GM21619 (cell line): ENCODE results near the gene BBS1.
"Not testable (repeated sequence)": the region's sequence is repeated elsewhere in the genome, so short reads cannot be mapped to it uniquely, and the experiment has no call there.

Experiments
- ATAC-seq: cut with Tn5 transposase; IDR thresholded peaks from one replicate; pipeline ENCODE4 v1.9.1; 2021; ENCODE audit not compliant: unreplicated experiment

Gene BBS1

DNA sequence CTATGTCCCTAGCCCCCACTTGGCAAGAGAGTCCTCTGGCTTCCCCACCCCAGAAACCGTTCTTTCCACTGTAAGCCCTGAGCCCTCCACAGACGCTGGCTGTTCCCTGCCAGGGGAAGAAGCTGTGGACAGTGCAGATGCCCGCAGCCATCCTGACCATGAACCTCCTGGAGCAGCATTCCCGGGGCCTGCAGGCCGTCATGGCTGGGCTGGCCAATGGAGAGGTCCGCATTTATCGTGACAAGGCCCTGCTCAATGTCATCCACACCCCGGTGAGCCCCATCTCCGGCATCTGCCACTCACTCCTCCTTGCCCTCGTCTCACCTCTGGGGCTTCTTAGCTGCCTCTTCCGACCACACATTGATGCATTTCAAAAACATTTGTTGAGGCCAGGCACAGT is 13.2 kb downstream of the BBS1 start:
- no peak for ATAC-seq

DNA sequence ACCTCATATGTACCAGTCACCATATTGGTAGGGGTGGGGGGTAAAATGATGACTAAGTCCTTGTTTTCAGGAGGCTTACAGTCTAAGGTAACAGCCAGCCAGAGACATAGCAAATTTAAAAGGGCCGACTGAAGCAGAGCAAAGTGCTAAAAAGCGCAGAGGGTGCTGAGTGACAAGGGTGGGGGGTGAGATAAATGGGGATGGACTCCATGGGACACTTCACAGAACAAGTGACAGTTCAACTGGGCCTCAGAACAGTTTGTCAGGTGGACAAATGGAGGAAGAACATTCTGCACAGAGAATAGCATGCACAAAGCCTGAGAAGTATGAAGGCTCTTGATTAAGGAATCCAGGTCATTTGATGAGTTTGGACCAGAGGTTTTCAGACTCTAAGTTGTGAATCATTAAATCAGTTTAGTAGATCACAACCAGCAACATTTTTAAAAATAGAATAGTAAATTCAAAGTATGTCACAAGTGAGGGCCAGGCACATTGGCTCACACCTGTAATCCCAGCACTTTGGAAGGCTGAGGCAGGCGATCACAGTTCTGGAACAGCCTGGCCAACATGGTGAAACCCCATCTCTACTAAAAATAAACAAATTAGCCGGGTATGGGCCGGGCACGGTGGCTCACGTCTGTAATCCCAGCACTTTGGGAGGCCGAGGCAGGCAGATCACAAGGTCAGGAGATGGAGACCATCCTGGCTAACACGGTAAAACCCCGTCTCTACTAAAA is 14.0 kb downstream of the BBS1 start:
- no peak for ATAC-seq

DNA sequence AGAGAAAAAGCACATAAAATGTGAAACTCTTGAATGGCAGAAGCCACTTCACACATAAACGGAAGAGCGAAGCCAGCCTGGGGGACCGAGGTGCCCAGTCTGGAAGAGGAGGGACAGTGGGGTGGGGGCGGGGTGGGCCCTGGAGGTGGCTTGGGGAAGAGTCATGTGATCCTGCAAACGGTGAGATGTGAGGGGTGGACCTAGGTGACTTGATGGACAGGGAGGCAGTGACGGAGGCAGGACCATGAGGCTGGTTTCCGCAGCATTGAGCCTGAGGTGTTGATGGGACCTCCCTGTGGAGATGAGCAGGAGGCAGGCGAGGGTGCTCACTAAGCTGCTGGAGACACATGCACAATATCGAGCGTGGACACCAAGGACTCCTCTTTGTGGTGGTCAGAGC is 18.6 kb downstream of the BBS1 start:
- no peak for ATAC-seq

DNA sequence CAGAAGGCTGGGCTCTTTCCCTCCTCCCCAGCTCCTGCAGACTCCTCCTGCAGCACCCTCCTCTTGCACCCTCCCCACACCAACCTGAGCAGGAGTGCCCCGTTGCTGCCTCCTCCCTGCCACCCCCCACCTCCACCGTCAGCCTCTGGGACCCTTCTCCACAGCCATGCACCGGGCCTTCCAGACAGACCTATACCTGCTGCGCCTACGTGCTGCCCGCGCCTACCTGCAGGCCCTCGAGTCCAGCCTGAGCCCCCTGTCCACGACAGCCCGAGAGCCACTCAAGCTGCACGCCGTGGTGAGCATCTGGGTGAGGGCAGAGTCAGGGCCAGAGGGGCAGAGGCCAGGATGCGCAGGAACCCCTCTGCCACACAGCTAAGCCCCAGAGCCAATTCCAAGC is 19.2 kb downstream of the BBS1 start:
- ATAC-seq: no peak

DNA sequence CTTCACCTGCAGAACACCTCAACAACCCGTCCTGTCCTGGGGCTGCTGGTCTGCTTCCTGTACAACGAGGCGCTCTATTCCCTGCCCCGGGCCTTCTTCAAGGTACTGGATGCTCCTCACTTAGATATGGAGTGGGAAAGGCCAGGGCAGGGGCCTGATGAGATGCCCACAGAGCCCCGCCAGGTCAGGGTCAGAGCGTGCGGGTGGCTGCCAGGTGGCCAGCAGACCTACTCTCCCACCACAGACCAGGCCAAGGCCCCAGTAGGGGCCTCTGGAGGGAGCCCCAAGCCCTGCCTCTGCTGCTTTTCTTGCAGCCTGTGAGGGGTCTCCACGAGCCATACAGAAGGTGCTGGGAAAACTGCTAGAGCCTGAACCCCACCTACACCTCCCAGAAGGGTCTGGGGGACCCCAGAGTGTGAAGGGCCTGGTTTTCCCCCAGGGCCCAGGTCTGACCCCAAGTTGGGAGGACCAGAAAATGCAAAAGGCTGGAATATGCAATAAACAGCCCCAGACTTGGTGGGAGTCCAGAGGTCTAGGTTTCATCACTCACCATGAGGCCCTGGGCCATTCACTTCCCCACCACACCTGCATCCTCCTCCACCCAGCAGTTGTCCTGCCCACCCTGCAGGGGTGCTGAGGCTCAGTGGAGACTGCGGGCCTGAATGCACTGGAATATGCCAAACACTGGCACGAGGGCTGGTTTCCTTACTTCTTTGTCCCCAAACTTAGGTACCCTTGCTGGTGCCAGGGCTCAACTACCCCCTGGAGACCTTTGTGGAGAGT is 20.7 kb downstream of the BBS1 start:
- ATAC-seq: no peak

DNA sequence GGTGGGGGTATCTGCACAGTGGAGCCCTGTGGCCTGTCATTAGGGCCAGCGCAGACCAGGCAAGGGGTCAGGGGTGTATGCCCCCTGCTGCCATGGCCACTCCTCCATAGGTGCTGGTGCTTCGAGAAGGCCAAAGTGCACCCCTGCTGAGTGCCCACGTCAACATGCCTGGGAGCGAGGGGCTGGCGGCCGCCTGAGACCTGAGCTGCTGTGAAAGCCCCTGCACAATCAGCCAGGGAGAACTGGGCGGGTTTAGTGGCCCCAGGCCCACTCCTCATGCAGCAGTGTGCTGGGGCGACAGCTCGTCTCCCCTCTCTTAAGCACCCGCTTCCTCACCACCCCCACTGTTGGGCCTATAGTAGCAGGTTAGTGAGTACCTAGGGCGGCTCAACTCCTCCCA is 21.4 kb downstream of the BBS1 start:
- no peak for ATAC-seq

DNA sequence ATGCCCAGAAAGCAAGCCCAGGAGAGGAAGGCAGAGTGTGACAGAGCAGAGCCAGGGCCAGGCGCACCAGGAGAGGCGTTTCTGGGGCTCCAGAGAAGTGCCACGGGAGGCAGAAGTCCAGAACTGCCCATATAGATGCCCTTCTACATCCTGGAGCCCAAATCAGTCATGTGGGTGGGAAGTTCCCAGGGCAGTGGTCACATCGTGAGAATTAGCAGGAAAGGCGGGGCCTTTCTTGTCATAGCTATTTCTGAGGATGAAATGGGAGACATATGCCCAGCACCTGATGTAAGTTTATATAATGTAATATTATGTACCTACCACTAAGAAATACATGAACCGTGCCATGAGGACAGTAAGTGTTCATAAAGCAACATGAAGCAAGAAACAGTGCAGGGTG is 22.3 kb downstream of the BBS1 start:
- no peak for ATAC-seq

DNA sequence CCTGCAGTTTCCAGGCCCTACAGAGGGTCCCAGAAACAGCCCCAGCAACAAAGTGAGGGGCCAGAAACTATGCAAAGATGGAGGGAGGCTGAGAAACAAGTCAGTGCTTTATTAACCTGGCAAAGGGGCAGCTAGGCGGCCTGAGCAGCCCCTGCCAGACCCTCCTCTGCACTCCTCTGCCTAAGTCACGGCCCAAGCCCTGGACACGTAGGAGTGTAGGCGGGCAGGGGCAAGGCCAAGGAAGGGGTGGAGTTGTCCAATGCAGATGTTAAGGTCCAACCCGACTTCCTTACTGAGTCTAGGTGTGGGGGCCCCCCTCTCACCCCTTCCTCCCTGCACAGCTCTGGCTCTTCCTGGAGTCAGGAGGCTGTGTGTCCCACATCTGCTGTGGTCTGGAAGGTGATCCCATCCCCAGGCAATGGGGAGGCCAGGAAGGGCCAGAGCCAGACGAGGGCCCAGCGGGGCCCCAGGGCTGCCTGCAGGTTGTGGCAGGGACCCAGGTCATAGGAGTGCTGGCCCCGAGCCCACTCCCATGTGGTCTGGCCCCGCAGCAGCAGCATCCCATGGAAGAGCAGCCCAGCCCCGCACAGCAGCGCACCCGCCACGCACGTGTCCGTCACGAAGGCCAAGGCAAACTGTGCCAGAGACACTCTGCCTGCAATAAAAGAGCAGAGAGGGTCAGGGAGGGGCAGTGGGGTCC is 28.9 kb downstream of the BBS1 start:
- no peak for ATAC-seq

DNA sequence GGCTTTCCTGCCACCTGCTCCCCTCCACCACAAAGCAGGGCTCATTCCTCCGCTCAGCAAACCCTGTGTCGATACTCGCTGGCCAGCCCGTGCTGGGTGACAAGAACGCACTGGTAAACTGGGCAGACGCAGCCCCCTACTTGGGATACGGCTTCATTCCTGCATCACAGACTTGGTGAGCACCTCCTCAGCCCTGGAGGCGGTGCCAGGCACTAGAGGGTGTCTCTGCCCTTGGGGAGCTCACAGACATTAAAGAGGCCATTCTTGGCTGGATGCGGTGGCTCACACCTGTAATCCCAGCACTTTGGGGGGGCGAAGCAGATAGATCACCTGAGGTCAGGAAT is 29.4 kb downstream of the BBS1 start:
- ATAC-seq: no peak

DNA sequence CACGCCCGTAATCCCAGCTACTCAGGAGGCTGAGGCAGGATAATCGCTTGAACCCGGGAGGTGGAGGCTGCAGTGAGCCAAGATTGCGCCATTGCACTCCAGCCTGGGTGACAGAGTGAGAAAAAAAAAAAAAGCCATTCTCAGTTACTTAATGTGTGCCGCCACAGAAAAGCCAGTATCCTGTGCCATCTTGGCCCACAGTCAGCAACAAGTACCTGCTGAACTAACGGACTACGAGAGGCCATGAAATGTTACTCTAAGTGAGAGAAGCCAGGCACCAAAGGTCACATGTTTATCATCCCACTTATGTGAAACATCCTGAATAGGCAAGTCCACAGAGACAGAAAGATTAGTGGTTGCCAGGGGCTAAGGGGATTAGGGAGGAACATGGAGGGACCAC is 30.2 kb downstream of the BBS1 start:
- ATAC-seq: not testable (repeated sequence)

DNA sequence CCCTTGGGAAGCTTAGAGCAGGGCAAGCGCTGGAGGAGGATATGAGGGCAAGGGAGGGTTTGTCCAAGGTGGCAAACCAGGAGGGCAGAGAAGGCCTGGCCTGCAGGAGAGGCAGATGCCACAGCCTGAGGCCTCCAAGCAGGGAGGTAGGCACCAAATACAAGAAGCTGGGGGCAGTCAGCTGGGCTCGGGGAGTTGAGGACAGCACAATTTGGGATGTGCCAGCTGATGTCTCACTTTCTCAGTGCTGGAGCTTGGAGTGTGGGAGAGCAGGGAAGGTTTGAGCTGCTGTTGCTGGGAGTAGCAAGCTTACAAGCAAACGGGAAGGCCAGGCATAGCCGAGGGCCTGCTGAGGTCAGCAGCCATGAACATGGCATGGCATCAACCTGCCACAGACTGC is 31.5 kb downstream of the BBS1 start:
- ATAC-seq: no peak

DNA sequence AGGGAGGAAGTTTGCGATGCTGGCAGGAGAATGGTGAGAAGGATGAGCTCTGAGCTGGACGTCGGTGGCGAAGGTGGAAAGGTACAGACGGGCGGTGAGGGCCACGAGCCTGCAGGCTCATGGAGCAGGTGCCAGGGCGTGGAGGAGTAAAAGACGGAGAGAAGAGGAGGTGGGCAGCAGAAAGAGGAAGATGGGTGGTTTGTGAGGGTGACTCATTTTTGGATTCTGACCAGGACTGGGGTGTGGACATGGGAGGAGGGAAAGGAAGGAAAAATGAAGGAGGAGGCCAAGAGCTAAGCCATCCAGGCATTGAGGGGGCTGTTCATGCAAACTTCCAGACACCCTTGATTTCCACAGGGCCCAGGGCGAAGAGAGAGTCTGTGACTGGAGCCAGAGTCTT is 31.9 kb downstream of the BBS1 start:
- no peak for ATAC-seq

DNA sequence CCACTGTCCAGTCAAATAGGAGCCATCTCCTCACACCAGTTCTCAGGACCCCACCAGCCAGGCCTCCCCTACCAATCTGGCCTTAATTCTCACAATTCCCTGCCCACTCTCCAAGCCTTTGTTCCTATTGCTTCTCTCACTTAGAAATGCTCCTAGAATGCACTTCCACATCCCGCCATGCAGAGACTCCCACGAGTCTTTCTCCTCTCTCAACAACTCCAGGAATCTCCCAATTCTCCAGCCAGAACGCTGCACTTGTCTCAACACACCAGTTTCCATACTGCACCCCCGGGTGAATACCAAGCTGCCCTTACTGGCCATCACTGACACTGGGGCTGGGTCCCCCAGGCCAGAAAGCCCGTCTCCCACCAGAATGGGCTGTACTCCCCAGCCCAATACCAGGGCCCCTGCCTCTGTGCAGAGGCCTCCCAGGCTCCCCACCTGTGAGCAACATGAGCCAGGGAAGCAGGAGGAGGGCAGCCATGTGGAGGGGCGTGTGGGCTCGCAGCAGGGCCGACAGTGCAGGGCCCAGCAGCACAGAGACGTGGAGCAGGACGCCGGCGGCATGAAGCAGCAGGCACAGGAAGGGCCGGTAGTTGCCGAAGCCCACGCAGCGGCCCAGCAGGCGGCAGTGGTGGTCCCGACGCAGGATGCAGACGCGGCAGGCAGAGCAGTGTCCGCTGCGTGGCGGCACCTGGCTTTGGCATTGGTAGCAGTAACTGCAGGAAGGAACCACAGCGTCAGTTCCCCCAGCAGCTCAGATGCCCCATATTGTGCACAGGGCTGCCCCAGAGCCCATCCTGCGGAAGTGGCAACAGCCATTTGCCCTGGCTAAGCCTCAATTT is 33.0 kb downstream of the BBS1 start:
- peak; percentile 32 for ATAC-seq

DNA sequence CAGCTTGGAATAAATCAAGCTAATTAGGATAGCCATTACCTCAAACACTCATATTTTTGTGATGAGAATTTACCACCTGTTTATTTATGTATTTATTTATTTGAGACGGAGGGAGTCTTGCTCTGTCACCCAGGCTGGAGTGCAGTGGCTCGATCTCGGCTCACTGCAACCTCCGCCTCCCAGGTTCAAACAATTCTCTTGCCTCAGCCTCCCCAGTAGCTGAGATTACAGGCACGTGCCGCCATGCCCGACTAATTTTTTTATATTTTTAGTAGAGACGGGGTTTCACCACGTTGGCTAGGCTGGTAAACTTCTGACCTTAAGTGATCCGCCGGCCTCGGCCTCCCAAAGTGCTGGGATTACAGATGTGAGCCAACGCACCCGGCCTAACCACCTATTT is 34.5 kb downstream of the BBS1 start:
- ATAC-seq: not testable (repeated sequence)

DNA sequence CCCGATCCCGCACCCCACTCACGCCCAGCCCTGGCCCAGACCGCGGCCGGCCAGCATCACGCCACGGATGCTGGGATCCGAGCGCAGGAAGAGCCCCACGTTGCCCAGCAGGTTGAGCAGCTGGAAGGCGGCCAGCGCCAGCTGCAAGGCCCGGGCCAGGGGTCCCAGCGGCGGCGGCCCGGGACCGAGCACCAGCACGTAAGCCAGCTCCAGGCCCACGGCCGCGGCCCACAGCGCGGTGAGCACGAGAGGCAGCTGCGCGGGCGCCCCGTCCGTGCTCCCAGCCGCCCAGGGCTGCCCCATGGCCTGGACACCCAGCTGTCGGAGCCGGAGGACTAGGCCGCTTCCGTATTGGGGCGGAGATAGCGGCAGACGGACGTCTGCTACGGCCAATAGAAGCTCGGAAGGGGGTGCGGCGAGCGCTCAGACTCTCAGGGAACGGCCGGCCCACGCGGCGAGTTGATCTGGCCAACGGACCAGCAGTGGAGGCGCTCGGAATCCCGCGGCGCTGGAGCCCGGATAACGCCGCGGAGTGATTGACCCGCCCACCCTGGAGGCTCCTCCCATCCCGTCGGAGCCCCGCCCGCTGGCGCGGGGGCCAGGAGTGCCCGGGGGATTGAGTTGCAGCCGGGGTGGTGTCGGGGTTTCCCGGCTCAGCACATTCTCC is 35.4 kb downstream of the BBS1 start, which contains the start of gene ZDHHC24:
ZDHHC24 (minus strand) TSS at position 348 of the 667 bp plus-strand sequence; CDS start at position 303, 45 bp downstream.
- ATAC-seq: peak; percentile 80

DNA sequence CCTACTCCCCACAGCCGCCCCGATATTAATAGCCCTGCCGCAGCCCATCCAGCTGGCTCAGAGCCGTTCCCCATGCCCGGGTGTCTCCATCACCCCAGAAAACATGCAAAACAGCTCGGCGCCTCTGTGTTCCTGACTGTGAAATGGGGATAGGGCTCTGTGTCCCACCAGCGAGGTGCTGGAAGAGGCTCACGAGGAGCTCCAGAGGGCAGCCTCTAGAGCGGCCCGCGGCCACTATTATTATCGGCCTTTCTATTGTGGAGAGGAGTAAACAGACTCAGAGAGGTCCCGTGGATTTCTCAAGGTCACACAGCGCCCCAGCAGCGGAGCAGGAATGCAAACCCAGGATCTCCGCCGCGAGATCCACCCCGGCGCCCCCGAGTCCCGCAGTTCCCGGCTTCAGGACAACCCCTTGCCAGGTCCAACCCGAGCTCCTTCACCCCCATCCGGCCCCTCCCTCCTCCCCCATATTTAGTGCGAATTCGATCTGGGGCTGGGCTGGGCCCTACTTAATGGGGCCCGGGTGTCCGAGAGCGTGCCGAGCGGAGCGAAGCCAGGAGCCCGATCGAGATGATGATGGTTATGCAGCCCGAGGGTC is 36.0 kb downstream of the BBS1 start, which contains the start of gene ACTN3:
ACTN3 (plus strand) TSS at position 536 of the 598 bp plus-strand sequence; CDS start at position 571, 35 bp downstream.
- no peak for ATAC-seq

DNA sequence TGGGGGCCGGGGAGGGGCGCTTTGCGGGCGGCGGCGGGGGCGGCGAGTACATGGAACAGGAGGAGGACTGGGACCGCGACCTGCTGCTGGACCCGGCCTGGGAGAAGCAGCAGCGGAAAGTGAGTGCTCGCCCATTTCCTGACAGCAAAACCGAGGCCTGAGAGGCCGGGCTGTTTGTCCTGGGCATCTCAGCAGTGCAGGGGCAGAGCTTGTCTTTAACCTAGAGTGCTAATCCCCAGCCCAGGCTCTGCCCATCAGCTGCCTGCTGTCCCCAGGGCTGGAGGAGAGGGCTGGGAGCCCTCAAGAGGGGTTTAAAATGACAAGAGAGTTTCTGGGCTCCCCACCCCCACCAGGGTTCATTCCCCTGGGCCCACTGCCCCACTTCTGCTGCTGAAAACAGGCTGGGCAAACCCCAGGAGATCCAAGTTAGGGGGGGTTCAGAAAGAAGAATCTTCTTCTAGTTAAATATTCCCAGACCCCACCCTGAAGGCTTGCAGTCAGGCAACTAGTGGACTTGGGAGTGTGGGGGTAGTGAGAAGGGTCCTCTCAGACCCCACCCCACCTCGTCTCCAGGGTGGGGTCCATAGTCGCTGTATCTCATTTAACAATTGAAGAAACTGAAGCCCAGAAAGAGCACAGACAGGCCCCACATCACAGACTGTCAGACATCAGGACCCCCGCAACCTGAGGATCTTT is 36.7 kb downstream of the BBS1 start:
- ATAC-seq: no peak

DNA sequence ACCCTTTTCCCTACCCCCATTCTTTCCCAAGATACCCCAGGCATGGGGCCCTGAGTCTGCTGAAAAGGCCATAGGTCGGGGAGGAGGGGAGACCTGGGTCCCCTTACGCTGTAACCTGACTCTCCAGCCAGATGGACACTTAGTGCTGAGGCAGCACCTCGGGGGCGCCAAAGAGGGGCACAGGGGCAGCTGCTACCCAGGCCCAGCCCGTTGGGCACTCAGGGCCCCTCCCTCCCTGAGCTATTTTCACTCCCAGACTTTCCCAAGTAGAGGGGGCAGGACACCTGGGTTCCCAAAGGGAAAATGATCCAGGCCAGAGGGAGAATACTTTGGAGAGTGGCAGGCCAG is 37.2 kb downstream of the BBS1 start:
- ATAC-seq: no peak

DNA sequence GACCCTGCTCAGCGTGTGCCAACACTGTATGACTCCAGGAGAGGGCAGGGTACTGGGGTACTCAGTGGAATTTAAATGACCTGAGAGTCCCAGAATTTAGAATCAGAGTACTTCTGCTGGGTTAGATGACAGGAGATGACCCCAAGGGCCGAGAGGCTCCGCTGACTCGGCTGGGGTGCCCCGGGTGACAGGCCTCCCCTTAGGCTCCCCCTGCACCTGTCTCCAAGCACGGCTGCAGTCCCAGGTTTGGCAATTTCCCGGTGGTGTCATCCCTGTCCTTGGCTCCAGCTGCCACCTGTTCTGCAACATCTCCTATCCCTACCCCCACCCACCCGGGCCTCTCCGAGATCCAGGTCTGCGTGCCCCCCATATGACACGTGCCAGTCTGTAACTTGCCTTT is 37.6 kb downstream of the BBS1 start:
- ATAC-seq: no peak
